Astrocyte of the cerebellum (primary cell): Measurements from ENCODE around the gene SLC22A13.

ENCODE experiments used
- DNase-seq: peaks from one replicate; pipeline ENCODE4 v3.0.0-alpha.2; 2011; ENCODE audit warnings: low read depth
- H3K4me3 ChIP-seq: 2 replicates; pipeline ENCODE4 v1.5.1; 2011; ENCODE audit warnings: mild to moderate bottlenecking, low read depth, low read length, moderate library complexity
- CTCF ChIP-seq: IDR thresholded peaks from 2 replicates; pipeline ENCODE4 v1.5.1; 2012; ENCODE audit warnings: low read length, low read depth, moderate library complexity, mild to moderate bottlenecking; ENCODE audit errors: missing control alignments
- in situ Hi-C: cut with HindIII; loops from 2 replicates; pipeline ENCODE4 v1.10.0; 2017; ENCODE audit warnings: low sequenced_read_pairs

SLC22A13 gene

GRCh38 chr3:38308456-38308855 lies 42.8 kb downstream of the SLC22A13 start:
- TF ChIP-seq CTCF = no peak
- no peak overlapping the region for H3K4me3 ChIP-seq
- no peak for DNase-seq
- in situ Hi-C loops = loop anchor here (5.0 kb wide), 1 partner anchor 59 kb away; no protein-coding TSS in a partner anchor

- no peak for DNase-seq
- no peak for TF ChIP-seq CTCF
- H3K4me3 ChIP-seq = no peak overlapping the region
- in situ Hi-C loops = no loop called here
Measured at GRCh38 chr3:38311476-38311875, 45.9 kb downstream of the SLC22A13 start.

- DNase-seq = no peak
- no peak for TF ChIP-seq CTCF
Measured at GRCh38 chr3:38311941-38312340, 46.3 kb downstream of the SLC22A13 start.

GRCh38 chr3:38312356-38312755 lies 46.7 kb downstream of the SLC22A13 start:
- DNase-seq = no peak
- in situ Hi-C loops = no loop called here
- H3K4me3 ChIP-seq = no peak overlapping the region
- no peak for TF ChIP-seq CTCF

More at GRCh38 chr3:38311941-38312340, 46.3 kb downstream of the SLC22A13 start:
- in situ Hi-C loops = no loop called here
- no peak overlapping the region for H3K4me3 ChIP-seq

GRCh38 chr3:38313263-38313662 lies 47.7 kb downstream of the SLC22A13 start:
- no peak for DNase-seq
- H3K4me3 ChIP-seq = no peak overlapping the region
- TF ChIP-seq CTCF = no peak
- in situ Hi-C loops = no loop called here

- no peak for TF ChIP-seq CTCF
Measured at GRCh38 chr3:38313695-38314094, 48.1 kb downstream of the SLC22A13 start.

More at GRCh38 chr3:38313695-38314094, 48.1 kb downstream of the SLC22A13 start:
- no peak for DNase-seq
- in situ Hi-C loops = no loop called here
- no peak overlapping the region for H3K4me3 ChIP-seq
